SK-N-MC (cell line): Measurements from ENCODE around the gene MAP3K20.
"Not testable (repeated sequence)": the region's sequence is repeated elsewhere in the genome, so short reads cannot be mapped to it uniquely, and the experiment has no call there.

Experiments used
- DNase-seq: peaks from one replicate; pipeline ENCODE4 v3.0.0-alpha.2; 2011; ENCODE audit warnings: low read depth, low spot score
- H3K27ac ChIP-seq: fragments of 200-600 bp; sonication (generic); 2 replicates; pipeline ENCODE4 v1.5.1; 2016; ENCODE audit warnings: mixed run types
- H3K36me3 ChIP-seq: fragments of 200-600 bp; sonication (generic); 2 replicates; pipeline ENCODE4 v1.6.1; 2017; ENCODE audit warnings: antibody characterized with exemption, low read length, mixed read lengths; ENCODE audit not compliant: insufficient read depth
- H3K4me3 ChIP-seq: fragments of 200-600 bp; sonication (generic); 2 replicates; pipeline ENCODE4 v1.5.1; 2016
- H3K9ac ChIP-seq: fragments of 200-600 bp; sonication (generic); 2 replicates; pipeline ENCODE4 v1.8.0; 2017; ENCODE audit warnings: mixed run types, mixed read lengths; ENCODE audit not compliant: insufficient read length
- H3K9me3 ChIP-seq: fragments of 200-600 bp; sonication (generic); 2 replicates; pipeline ENCODE4 v1.6.1; 2017; ENCODE audit warnings: low read depth, mild to moderate bottlenecking, antibody characterized with exemption, low read length, moderate library complexity, mixed read lengths
- EZH2 ChIP-seq: fragments of 200-600 bp; sonication (generic); IDR thresholded peaks from one replicate; pipeline ENCODE4 v1.6.1; 2017; ENCODE audit warnings: antibody characterized with exemption
- FOXP2 ChIP-seq: optimal IDR thresholded peaks from 2 replicates; pipeline ENCODE3; 2011; ENCODE audit warnings: mild to moderate bottlenecking, moderate library complexity; ENCODE audit not compliant: insufficient read depth; ENCODE audit errors: extremely low read length, control extremely low read depth
- POLR2AphosphoS5 ChIP-seq: IDR thresholded peaks from 2 replicates; pipeline ENCODE4 v1.6.1; 2012; ENCODE audit warnings: mild to moderate bottlenecking, low read depth, low read length, borderline replicate concordance

The MAP3K20 gene

GRCh38 chr2:173290046-173290445 lies 214.4 kb downstream of the MAP3K20 start:
- Histone ChIP-seq H3K36me3 (no peaks in the 10 kb centered on the region), H3K27ac (no peak overlapping the region), H3K9ac (no peak overlapping the region), H3K9me3 (peaks cover 3% of the 10 kb centered on the region; the same call in 1 of the 2 replicates), H3K4me3 (no peak overlapping the region)
- DNase-seq = no peak
- TF ChIP-seq FOXP2 = no peak

- no peak overlapping the region for H3K4me3 ChIP-seq
- no peak overlapping the region for H3K9ac ChIP-seq
- no peak for DNase-seq
- TF ChIP-seq POLR2AphosphoS5 (no peak), FOXP2 (no peak), EZH2 (no peak)
- no peaks in the 10 kb centered on the region for H3K36me3 ChIP-seq
- H3K9me3 ChIP-seq = peaks cover 3% of the 10 kb centered on the region; the same call in 1 of the 2 replicates
- H3K27ac ChIP-seq = no peak overlapping the region
These were observed 214.9 kb downstream of the MAP3K20 start for GRCh38 chr2:173290518-173290917.

GRCh38 chr2:173291412-173291811 lies 215.8 kb downstream of the MAP3K20 start:
- Histone ChIP-seq H3K9ac (no peak overlapping the region), H3K4me3 (no peak overlapping the region), H3K9me3 (peaks cover 3% of the 10 kb centered on the region; the same call in 1 of the 2 replicates), H3K36me3 (no peaks in the 10 kb centered on the region), H3K27ac (no peak overlapping the region)
- DNase-seq = no peak
- TF ChIP-seq POLR2AphosphoS5 (no peak), EZH2 (no peak), FOXP2 (no peak)

- no peak for TF ChIP-seq FOXP2
- no peak for TF ChIP-seq POLR2AphosphoS5
- no peak for TF ChIP-seq EZH2
- H3K36me3 ChIP-seq = no peaks in the 10 kb centered on the region
- peaks cover 3% of the 10 kb centered on the region; the same call in 1 of the 2 replicates for H3K9me3 ChIP-seq
- H3K9ac ChIP-seq = no peak overlapping the region
- DNase-seq = no peak
- H3K27ac ChIP-seq = no peak overlapping the region
- no peak overlapping the region for H3K4me3 ChIP-seq
These were observed 220.6 kb downstream of the MAP3K20 start for GRCh38 chr2:173296235-173296634.

GRCh38 chr2:173298536-173299097 lies 223.0 kb downstream of the MAP3K20 start:
- Histone ChIP-seq H3K9ac (no peak overlapping the region), H3K27ac (no peak overlapping the region), H3K36me3 (no peaks in the 10 kb centered on the region), H3K4me3 (no peak overlapping the region), H3K9me3 (no peaks in the 10 kb centered on the region; the same call in 1 of the 2 replicates)
- TF ChIP-seq EZH2 (no peak), FOXP2 (no peak), POLR2AphosphoS5 (no peak)
- DNase-seq = no peak

- no peak overlapping the region for H3K4me3 ChIP-seq
- H3K36me3 ChIP-seq = no peaks in the 10 kb centered on the region
- TF ChIP-seq FOXP2 (no peak), EZH2 (no peak), POLR2AphosphoS5 (no peak)
- no peak for DNase-seq
- no peaks in the 10 kb centered on the region; the same call in 1 of the 2 replicates for H3K9me3 ChIP-seq
- no peak overlapping the region for H3K9ac ChIP-seq
- no peak overlapping the region for H3K27ac ChIP-seq
These were observed 224.1 kb downstream of the MAP3K20 start for GRCh38 chr2:173299764-173300163.

GRCh38 chr2:173300458-173300857 lies 224.8 kb downstream of the MAP3K20 start:
- no peak for TF ChIP-seq POLR2AphosphoS5
- no peak for TF ChIP-seq FOXP2
- no peak for TF ChIP-seq EZH2
- no peak for DNase-seq
- H3K4me3 ChIP-seq = no peak overlapping the region
- H3K27ac ChIP-seq = no peak overlapping the region
- no peaks in the 10 kb centered on the region; the same call in 1 of the 2 replicates for H3K9me3 ChIP-seq
- no peaks in the 10 kb centered on the region for H3K36me3 ChIP-seq
- no peak overlapping the region for H3K9ac ChIP-seq

- not testable (repeated sequence) for H3K9me3 ChIP-seq, H3K27ac ChIP-seq, H3K9ac ChIP-seq, DNase-seq, H3K4me3 ChIP-seq, H3K36me3 ChIP-seq
These were observed 225.9 kb downstream of the MAP3K20 start for GRCh38 chr2:173301549-173301948.

- TF ChIP-seq POLR2AphosphoS5 (no peak), EZH2 (no peak)
- H3K27ac ChIP-seq = no peak overlapping the region
- H3K9ac ChIP-seq = no peak overlapping the region
- no peaks in the 10 kb centered on the region for H3K36me3 ChIP-seq
- no peak overlapping the region for H3K4me3 ChIP-seq
- H3K9me3 ChIP-seq = no peaks in the 10 kb centered on the region
- DNase-seq = no peak
These were observed 229.7 kb downstream of the MAP3K20 start for GRCh38 chr2:173305303-173305702.

- Histone ChIP-seq H3K27ac (no peak overlapping the region), H3K9me3 (no peaks in the 10 kb centered on the region), H3K4me3 (no peak overlapping the region), H3K9ac (no peak overlapping the region), H3K36me3 (no peaks in the 10 kb centered on the region)
- TF ChIP-seq EZH2 (no peak), POLR2AphosphoS5 (no peak), FOXP2 (no peak)
- no peak for DNase-seq
These were observed 231.6 kb downstream of the MAP3K20 start for GRCh38 chr2:173307293-173307692.

- not testable (repeated sequence) for H3K9me3 ChIP-seq, DNase-seq, H3K4me3 ChIP-seq, H3K9ac ChIP-seq, H3K27ac ChIP-seq, H3K36me3 ChIP-seq
These were observed 233.7 kb downstream of the MAP3K20 start for GRCh38 chr2:173309370-173309769.
